ENCODE data around the gene DUSP28. TPM values are rescaled to one million over a fixed set of nuclear protein-coding genes. Genes with fewer than 3 reads are reported as not detected.

The DUSP28 gene
- polyA plus RNA-seq, 1 experiment = 6.1 TPM

DNA sequence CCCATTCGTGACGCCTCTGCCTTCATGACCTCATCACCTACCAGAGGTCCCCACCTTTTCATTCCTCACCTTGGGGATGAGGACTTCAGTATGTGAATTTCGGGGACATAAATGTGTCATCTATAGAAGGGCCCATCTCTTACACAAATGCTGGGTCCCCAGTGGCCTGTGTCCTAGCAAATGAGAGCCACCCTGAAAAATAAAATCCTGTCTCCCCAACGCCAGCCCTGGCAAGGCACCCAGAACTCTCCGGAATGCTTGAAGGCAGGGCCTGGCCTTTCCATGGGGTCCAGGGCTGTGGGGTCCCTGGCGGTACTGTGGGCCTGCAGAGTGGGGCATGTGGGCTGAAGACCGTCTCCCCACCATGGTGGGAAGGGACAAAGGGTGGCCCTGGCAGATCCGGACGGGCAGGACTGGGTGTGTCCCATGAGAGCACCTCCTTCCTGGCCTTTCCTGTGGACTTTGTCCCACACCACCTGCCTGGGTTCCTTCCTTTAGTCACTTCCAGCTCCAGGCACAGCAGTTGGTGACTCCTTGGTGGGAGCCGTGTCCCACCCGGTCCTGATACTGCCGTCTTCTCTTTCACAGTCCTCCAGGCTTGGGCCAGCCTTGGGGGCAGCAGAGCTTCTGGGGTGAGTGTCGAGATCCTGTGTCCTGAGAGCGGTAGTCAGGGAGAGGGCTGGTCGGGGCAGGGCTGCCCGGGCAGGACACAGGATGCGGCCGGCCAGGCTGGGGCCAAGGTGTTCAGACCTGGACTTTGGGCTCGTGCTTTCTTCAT lies 45.0 kb downstream of the DUSP28 start:
- POLR2A ChIA-PET = no interaction called here
- Histone ChIP-seq H3K9me3 (ENCODE audit: control insufficient read depth, insufficient read depth, low read length) (no peaks in the 10 kb centered on the region; the same call in 1 of the 2 replicates), H3K27me3 (ENCODE audit: control insufficient read depth, insufficient read depth, low read length) (no peaks in the 10 kb centered on the region), H3K27ac (ENCODE audit: low read depth, low read length) (no peak overlapping the region), H3K4me3 (ENCODE audit: low read depth, low read length) (no peak overlapping the region)
- TF ChIP-seq, protein P1, sequence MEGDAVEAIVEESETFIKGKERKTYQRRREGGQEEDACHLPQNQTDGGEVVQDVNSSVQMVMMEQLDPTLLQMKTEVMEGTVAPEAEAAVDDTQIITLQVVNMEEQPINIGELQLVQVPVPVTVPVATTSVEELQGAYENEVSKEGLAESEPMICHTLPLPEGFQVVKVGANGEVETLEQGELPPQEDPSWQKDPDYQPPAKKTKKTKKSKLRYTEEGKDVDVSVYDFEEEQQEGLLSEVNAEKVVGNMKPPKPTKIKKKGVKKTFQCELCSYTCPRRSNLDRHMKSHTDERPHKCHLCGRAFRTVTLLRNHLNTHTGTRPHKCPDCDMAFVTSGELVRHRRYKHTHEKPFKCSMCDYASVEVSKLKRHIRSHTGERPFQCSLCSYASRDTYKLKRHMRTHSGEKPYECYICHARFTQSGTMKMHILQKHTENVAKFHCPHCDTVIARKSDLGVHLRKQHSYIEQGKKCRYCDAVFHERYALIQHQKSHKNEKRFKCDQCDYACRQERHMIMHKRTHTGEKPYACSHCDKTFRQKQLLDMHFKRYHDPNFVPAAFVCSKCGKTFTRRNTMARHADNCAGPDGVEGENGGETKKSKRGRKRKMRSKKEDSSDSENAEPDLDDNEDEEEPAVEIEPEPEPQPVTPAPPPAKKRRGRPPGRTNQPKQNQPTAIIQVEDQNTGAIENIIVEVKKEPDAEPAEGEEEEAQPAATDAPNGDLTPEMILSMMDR (IDR thresholded peaks at IDR 0.05; ENCODE audit: low read depth, low read length) = no peak
- CTCF ChIA-PET = interaction anchor here (1.3 to 1.4 kb wide), 2 partner anchors 39 to 235 kb away, joined by 3 to 4 read pairs; no protein-coding TSS in a partner anchor
- no peak for DNase-seq (ENCODE audit: low read depth, low spot score)

DNA sequence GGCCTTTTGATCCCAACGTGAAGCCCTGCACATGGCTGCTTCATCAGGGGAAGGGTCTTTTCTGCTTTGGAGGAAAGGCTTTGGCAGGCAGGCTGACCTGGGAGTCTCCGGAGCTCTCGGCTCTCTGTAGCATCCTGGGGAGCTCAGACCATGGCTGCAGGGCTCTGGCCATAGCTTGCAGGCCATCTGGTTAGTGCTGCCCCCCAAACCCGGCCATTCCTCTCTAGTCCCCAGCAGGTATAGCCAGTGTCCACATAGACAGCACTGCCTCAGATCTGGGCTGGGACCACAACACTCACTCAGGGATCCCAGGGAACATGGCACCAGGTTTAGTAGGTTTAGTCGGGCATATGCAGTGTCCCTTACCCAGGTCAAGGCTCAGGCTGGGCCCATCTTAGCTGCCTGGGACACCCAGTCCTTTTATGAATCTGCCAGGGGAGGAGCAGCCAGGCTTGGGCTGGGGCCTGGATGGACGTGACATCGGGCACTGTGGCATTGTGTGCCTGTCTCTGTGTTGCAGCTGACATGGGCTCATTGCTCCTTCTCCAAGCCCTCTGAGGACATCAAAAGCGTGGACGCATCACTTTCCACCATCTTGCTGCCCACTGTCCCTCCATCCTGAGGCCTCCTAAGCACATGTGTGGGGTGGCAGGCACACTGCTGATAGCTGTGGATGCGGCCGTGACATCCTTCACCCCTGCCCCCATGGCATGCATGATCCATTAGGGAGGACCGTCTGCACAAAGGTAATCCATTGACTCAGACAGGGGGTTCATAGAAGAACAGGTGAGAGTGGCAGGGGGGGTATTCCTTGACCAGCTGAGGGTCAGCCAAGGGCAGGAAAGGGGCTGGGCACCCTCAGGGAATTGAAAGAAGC lies 45.9 kb downstream of the DUSP28 start:
- Histone ChIP-seq H3K4me3 (ENCODE audit: low read depth, low read length) (no peak overlapping the region), H3K9me3 (ENCODE audit: control insufficient read depth, insufficient read depth, low read length) (no peaks in the 10 kb centered on the region; the same call in 1 of the 2 replicates), H3K27ac (ENCODE audit: low read depth, low read length) (no peak overlapping the region), H3K27me3 (ENCODE audit: control insufficient read depth, insufficient read depth, low read length) (no peaks in the 10 kb centered on the region)
- CTCF ChIA-PET = interaction anchor here (1.3 kb wide), 1 partner anchor 40 kb away, joined by 3 read pairs; no protein-coding TSS in a partner anchor
- POLR2A ChIA-PET = no interaction called here
- TF ChIP-seq, protein P1 (IDR thresholded peaks at IDR 0.05; ENCODE audit: low read depth, low read length) = no peak
- DNase-seq (ENCODE audit: low read depth, low spot score) = no peak

DNA sequence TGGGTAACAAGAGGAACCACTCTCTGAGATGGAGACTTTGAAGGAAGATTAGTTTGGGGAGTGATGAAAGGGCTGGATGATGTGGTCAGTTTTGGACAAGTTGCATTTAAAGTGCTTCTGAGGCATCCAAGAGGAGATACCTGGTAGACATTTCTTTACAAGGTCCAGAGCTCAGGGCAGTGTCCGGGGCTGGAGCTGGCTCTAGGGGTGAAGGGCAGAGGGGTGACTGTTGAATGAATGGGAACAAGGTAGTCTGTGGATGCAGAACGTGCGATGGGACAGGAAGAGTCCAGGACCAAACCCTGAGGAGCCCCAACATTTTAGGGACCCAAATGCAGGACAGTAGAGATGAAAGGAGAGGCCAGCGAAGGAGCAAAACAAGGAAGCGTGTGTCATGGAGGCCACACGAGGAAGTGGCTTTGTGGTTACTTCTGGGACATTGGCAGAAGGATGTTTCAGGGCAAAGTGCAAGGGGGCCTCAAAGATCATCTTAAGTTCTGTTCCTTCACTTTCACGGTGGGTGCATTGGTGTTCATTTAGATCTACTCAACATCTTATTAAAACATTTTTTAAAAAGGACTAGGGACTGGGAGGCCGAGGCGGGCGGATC lies 51.5 kb downstream of the DUSP28 start:
- POLR2A ChIA-PET = no interaction called here
- Histone ChIP-seq H3K4me3 (ENCODE audit: low read depth, low read length) (no peak overlapping the region), H3K9me3 (ENCODE audit: control insufficient read depth, insufficient read depth, low read length) (no peaks in the 10 kb centered on the region; the same call in 1 of the 2 replicates), H3K27ac (ENCODE audit: low read depth, low read length) (no peak overlapping the region), H3K27me3 (ENCODE audit: control insufficient read depth, insufficient read depth, low read length) (no peaks in the 10 kb centered on the region)
- TF ChIP-seq, protein P1 (IDR thresholded peaks at IDR 0.05; ENCODE audit: low read depth, low read length) = no peak
- CTCF ChIA-PET = interaction anchor here (0.7 kb wide), 1 partner anchor 8 kb away, joined by 3 read pairs; no protein-coding TSS in a partner anchor
- DNase-seq (ENCODE audit: low read depth, low spot score) = no peak

Other genes starting within 250 kb of the DUSP28 start
- gene GPC1, start 124.7 kb upstream of the DUSP28 start, polyA plus RNA-seq (2011; rRNA removed) = 46.8 and 72.0 TPM in 2 replicates
- gene ANKMY1, start 2.4 kb upstream of the DUSP28 start, polyA plus RNA-seq (2011; rRNA removed) = 2.9 and 3.1 TPM in 2 replicates
- 7.2 and 15.0 TPM in 2 replicates for gene RNPEPL1, start 8.1 kb downstream of the DUSP28 start, polyA plus RNA-seq (2011; rRNA removed)
- 5.6 and 7.5 TPM in 2 replicates for gene CAPN10, start 26.4 kb downstream of the DUSP28 start, polyA plus RNA-seq (2011; rRNA removed)
- gene GPR35, start 65.1 kb downstream of the DUSP28 start, polyA plus RNA-seq (2011; rRNA removed) = 0.05 and 0.06 TPM in 2 replicates
- not detected in 2 replicates for gene AQP12B, start 122.5 kb downstream of the DUSP28 start, polyA plus RNA-seq (2011; rRNA removed)
- not detected in 2 replicates for gene AQP12A, start 131.5 kb downstream of the DUSP28 start, polyA plus RNA-seq (2011; rRNA removed)